HG02943 (cell line): ENCODE measurements around the gene ATXN7L1.

ENCODE experiments used
- ATAC-seq: cut with Tn5 transposase; IDR thresholded peaks from one replicate; pipeline ENCODE4 v1.9.1; 2021; ENCODE audit warnings: mild to moderate bottlenecking, low read depth, moderate library complexity; ENCODE audit not compliant: unreplicated experiment

The ATXN7L1 gene

GRCh38 chr7:105689067-105689819 is 187.2 kb downstream of the ATXN7L1 start:
- ATAC-seq = no peak

GRCh38 chr7:105688617-105689016 is 187.8 kb downstream of the ATXN7L1 start:
- ATAC-seq = no peak

- ATAC-seq = no peak
Measured at GRCh38 chr7:105685161-105685560, 191.2 kb downstream of the ATXN7L1 start.

- no peak for ATAC-seq
Measured at GRCh38 chr7:105682341-105683060, 193.9 kb downstream of the ATXN7L1 start.

GRCh38 chr7:105680505-105681187 is 195.8 kb downstream of the ATXN7L1 start:
- no peak for ATAC-seq

GRCh38 chr7:105678811-105679495 is 197.4 kb downstream of the ATXN7L1 start:
- ATAC-seq = no peak

GRCh38 chr7:105677817-105678573 is 198.4 kb downstream of the ATXN7L1 start:
- peak; percentile 52 for ATAC-seq

GRCh38 chr7:105677410-105677730 is 199.0 kb downstream of the ATXN7L1 start:
- ATAC-seq = no peak

- no peak for ATAC-seq
Measured at GRCh38 chr7:105675934-105676371, 200.4 kb downstream of the ATXN7L1 start.

- no peak for ATAC-seq
Measured at GRCh38 chr7:105674200-105674920, 202.0 kb downstream of the ATXN7L1 start.

- no peak for ATAC-seq
Measured at GRCh38 chr7:105673367-105674084, 202.9 kb downstream of the ATXN7L1 start.

- no peak for ATAC-seq
Measured at GRCh38 chr7:105672801-105673200, 203.6 kb downstream of the ATXN7L1 start.

GRCh38 chr7:105666324-105666723 is 210.1 kb downstream of the ATXN7L1 start:
- no peak for ATAC-seq

GRCh38 chr7:105665684-105666083 is 210.7 kb downstream of the ATXN7L1 start:
- ATAC-seq = no peak

- no peak for ATAC-seq
Measured at GRCh38 chr7:105664816-105665525, 211.4 kb downstream of the ATXN7L1 start.

GRCh38 chr7:105662998-105663397 is 213.4 kb downstream of the ATXN7L1 start:
- ATAC-seq = no peak

- no peak for ATAC-seq
Measured at GRCh38 chr7:105661625-105662024, 214.8 kb downstream of the ATXN7L1 start.

- no peak for ATAC-seq
Measured at GRCh38 chr7:105656922-105657521, 219.4 kb downstream of the ATXN7L1 start.
